Loucy (cell line): Measurements from ENCODE around the gene PCLO.

Source experiments
- EZH2phosphoT487 ChIP-seq: fragments of 200-600 bp; IDR thresholded peaks from 2 replicates; pipeline ENCODE4 v1.6.1; 2018; ENCODE audit warnings: antibody characterized with exemption, mild to moderate bottlenecking, moderate library complexity, borderline replicate concordance
- TF ChIP-seq, protein P1 (sequence below): fragments of 200-600 bp; sonication (generic); conservative IDR thresholded peaks from 2 replicates; pipeline ENCODE4 v1.5.1; 2014; ENCODE audit warnings: mild to moderate bottlenecking, antibody characterized with exemption, low read length

DNA sequence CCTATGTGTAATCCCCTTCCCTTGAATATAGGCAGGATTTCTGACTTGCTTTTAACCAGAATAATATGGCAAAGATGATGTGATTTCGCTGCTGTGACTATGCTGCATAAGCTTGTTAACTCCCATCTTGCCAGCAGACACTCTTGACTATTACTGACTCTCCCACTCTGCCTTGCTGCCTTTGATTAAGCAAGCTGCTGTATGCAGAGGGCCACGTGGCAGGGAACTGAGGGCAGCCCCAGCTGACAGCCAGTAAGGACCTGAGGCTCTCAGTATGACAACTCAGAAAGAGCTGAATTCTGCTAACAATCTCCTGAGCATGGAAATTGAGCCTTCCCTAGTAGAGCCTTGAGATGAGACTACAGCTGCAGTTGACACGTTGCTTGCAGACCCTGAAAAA, 439.7 kb downstream of the PCLO start:
- TF ChIP-seq, protein P1, sequence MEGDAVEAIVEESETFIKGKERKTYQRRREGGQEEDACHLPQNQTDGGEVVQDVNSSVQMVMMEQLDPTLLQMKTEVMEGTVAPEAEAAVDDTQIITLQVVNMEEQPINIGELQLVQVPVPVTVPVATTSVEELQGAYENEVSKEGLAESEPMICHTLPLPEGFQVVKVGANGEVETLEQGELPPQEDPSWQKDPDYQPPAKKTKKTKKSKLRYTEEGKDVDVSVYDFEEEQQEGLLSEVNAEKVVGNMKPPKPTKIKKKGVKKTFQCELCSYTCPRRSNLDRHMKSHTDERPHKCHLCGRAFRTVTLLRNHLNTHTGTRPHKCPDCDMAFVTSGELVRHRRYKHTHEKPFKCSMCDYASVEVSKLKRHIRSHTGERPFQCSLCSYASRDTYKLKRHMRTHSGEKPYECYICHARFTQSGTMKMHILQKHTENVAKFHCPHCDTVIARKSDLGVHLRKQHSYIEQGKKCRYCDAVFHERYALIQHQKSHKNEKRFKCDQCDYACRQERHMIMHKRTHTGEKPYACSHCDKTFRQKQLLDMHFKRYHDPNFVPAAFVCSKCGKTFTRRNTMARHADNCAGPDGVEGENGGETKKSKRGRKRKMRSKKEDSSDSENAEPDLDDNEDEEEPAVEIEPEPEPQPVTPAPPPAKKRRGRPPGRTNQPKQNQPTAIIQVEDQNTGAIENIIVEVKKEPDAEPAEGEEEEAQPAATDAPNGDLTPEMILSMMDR, result no peak
- no peak for TF ChIP-seq EZH2phosphoT487
